Measurements from ENCODE around the gene PIKFYVE.
"Not testable (repeated sequence)": the region's sequence is repeated elsewhere in the genome, so short reads cannot be mapped to it uniquely, and the experiment has no call there.

Gene PIKFYVE

DNA sequence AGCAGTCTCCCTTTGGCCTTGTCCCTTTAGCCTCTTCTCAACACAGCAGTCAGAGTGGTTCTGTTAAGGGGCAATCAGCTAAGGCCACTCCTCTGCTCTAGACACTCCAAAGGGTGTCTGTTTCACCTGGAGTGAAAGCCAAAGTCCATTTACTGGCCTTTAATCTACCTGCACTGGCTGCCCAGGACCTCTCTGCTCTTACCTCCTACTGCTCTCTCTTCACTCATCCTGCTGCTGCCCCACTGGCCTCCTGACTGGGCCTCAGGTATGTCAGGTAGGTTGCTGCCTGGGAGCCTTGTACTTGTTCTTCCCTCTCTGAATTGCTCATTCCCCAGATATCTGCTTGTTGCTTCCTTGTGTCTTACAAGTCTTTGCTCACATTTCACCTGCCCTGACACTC, 68.2 kb downstream of the PIKFYVE start:
- no peak for DNase-seq (ENCODE audit: low read depth, low spot score)
- Histone ChIP-seq H3K4me1 (ENCODE audit: control insufficient read depth, insufficient read depth, low read length) (no peaks in the 10 kb centered on the region), H3K36me3 (ENCODE audit: control insufficient read depth, insufficient read depth, low read length) (peaks cover 6% of the 10 kb centered on the region; the same call in 1 of the 2 replicates), H3K9me3 (ENCODE audit: control insufficient read depth, insufficient read depth, low read length) (no peaks in the 10 kb centered on the region), H3K27ac (ENCODE audit: low read length) (no peak overlapping the region), H3K27me3 (ENCODE audit: control insufficient read depth, insufficient read depth, low read length) (no peaks in the 10 kb centered on the region), H3K4me3 (ENCODE audit: low read length) (no peak overlapping the region)

DNA sequence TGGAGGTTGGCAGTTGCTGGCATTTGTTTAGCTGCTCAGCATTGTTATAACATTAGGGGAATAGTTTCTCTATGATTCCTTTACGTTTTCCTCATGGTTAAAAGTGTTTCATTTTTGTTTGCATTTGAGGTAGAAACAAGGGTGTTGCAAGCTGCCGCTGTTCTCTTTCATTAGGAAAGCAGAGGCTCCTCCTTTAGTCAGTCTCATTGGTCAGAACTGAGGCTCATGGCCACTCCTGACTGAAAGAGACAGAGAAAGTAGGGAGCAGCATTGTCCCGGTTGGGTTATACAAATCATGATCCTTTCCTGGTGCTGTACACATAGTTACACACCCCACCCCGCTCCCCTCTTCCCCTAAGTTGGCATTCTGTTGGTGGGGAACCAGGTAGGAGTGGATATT, 80.7 kb downstream of the PIKFYVE start:
- Histone ChIP-seq H3K4me1 (ENCODE audit: control insufficient read depth, insufficient read depth, low read length) (no peaks in the 10 kb centered on the region), H3K9me3 (ENCODE audit: control insufficient read depth, insufficient read depth, low read length) (no peaks in the 10 kb centered on the region), H3K36me3 (ENCODE audit: control insufficient read depth, insufficient read depth, low read length) (no peaks in the 10 kb centered on the region; the same call in 1 of the 2 replicates), H3K4me3 (ENCODE audit: low read length) (no peak overlapping the region), H3K27ac (ENCODE audit: low read length) (no peak overlapping the region), H3K27me3 (ENCODE audit: control insufficient read depth, insufficient read depth, low read length) (no peaks in the 10 kb centered on the region)
- DNase-seq (ENCODE audit: low read depth, low spot score) = no peak
- WGBS (ENCODE audit: insufficient coverage, insufficient read length) = no CpG with 5 or more reads among the region's 4 CpGs

DNA sequence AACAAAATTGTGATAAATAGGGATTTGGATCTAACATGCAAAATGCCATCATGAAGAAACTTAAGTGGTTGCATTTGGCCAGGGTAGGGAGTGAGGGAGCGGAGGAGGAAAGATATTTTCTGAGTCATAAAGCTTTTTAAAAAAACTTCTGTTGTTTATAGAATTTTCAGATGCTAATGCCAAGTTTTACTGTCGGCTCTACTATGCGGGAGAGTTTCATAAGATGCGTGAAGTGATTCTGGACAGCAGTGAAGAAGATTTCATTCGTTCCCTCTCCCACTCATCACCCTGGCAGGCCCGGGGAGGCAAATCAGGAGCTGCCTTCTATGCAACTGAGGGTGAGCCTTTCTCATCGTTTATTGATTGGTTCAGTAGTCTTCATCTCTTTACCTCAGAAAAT, 84.6 kb downstream of the PIKFYVE start:
- no peak for DNase-seq (ENCODE audit: low read depth, low spot score)
- Histone ChIP-seq H3K9me3 (ENCODE audit: control insufficient read depth, insufficient read depth, low read length) (no peaks in the 10 kb centered on the region), H3K36me3 (ENCODE audit: control insufficient read depth, insufficient read depth, low read length) (peaks cover 5% of the 10 kb centered on the region; the same call in 1 of the 2 replicates), H3K27me3 (ENCODE audit: control insufficient read depth, insufficient read depth, low read length) (no peaks in the 10 kb centered on the region), H3K4me1 (ENCODE audit: control insufficient read depth, insufficient read depth, low read length) (no peaks in the 10 kb centered on the region), H3K27ac (ENCODE audit: low read length) (no peak overlapping the region), H3K4me3 (ENCODE audit: low read length) (no peak overlapping the region)
- no CpG with 5 or more reads among the region's 7 CpGs for WGBS (ENCODE audit: insufficient coverage, insufficient read length)

DNA sequence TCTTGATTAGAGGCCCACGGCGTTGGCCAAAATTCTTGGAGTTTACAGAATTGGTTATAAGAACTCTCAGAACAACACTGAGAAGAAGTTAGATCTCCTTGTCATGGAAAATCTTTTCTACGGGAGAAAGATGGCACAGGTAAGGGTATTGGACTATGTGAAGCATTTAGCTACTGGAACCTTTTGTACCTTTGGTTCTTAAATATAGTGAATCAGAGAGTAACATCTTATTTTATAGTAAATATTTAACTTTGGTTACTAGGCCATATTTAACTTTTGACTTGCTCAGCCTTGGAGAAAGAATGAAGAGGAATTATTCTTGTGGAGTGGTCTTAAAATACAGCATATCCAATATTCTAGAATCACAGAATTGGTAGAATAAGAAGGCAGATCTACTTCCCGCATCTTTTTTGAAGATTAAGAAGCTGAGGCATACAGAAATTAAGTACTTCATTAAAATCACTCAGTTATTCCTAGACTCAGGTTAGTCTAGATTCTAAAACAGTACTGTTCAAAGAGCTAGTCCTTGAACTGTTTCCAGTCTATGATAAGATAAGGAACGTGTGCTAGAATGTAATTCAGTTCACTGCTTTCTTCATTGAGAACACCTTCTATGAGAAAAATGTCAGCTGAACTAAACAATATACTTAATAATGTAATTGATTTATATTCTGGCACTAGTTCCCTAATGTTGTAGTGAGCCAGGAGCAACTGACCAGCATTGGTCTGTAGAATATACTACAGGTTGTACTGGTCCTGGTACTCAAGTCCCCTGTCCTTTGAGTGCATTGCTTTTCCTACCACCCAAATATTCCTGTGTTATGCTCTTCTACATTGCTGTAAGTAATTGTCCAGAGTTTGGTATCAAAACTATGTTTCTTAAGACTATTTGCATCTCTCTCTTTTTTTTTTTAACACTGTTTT, 86.9 kb downstream of the PIKFYVE start:
- WGBS (ENCODE audit: insufficient coverage, insufficient read length) = no CpG with 5 or more reads among the region's 5 CpGs
- no peak for DNase-seq (ENCODE audit: low read depth, low spot score)

DNA sequence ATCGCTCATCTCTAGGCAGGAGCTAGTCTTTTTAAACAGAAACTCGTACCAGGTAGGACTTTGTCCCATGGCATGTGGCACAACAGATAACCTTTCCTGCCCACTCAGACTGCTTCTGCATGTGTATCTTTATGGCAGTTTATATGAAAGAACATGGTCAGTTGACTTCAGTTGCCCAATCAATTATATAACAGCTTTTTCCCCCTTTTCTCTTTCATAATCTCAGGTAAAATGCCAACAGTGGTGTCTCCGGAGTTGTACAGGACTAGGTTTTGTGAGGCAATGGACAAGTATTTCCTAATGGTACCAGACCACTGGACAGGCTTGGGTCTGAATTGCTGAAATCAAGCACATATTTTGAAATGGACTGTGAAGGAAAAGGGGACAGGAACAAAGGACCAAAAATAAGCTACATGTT, 88.9 kb downstream of the PIKFYVE start:
- Histone ChIP-seq H3K36me3 (ENCODE audit: control insufficient read depth, insufficient read depth, low read length) (peaks cover 5% of the 10 kb centered on the region; the same call in 1 of the 2 replicates), H3K9me3 (ENCODE audit: control insufficient read depth, insufficient read depth, low read length) (no peaks in the 10 kb centered on the region), H3K4me1 (ENCODE audit: control insufficient read depth, insufficient read depth, low read length) (no peaks in the 10 kb centered on the region), H3K27ac (ENCODE audit: low read length) (no peak overlapping the region), H3K4me3 (ENCODE audit: low read length) (no peak overlapping the region), H3K27me3 (ENCODE audit: control insufficient read depth, insufficient read depth, low read length) (no peaks in the 10 kb centered on the region)
- no peak for DNase-seq (ENCODE audit: low read depth, low spot score)
- no CpG with 5 or more reads among the region's 3 CpGs for WGBS (ENCODE audit: insufficient coverage, insufficient read length)

More for the DNA sequence above, 86.9 kb downstream of the PIKFYVE start:
- no peaks in the 10 kb centered on the region for H3K27me3 ChIP-seq (ENCODE audit: control insufficient read depth, insufficient read depth, low read length)
- H3K27ac ChIP-seq (ENCODE audit: low read length) = no peak overlapping the region
- no peaks in the 10 kb centered on the region for H3K4me1 ChIP-seq (ENCODE audit: control insufficient read depth, insufficient read depth, low read length)
- no peaks in the 10 kb centered on the region for H3K9me3 ChIP-seq (ENCODE audit: control insufficient read depth, insufficient read depth, low read length)
- H3K36me3 ChIP-seq (ENCODE audit: control insufficient read depth, insufficient read depth, low read length) = peaks cover 5% of the 10 kb centered on the region; the same call in 1 of the 2 replicates
- H3K4me3 ChIP-seq (ENCODE audit: low read length) = no peak overlapping the region

DNA sequence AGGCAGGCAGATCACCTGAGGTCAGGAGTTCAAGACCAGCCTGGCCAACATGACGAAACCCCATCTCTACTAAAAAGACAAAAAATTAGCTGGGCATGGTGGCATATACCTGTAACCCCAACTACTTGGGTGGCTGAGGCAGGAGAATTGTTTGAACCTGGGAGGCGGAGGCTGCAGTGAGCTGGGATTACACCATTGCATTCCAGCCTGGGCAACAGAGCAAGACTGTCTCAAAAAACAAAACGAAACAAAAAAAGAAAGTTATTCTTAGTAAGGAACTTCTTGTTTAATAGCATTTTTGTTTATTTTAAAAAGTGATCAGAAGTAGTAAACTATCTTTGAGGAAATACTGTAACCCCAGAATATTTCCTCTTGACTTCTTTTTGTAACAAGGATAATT, 90.4 kb downstream of the PIKFYVE start:
- no CpG with 5 or more reads among the region's 3 CpGs for WGBS (ENCODE audit: insufficient coverage, insufficient read length)
- not testable (repeated sequence) for H3K36me3 ChIP-seq (ENCODE audit: control insufficient read depth, insufficient read depth, low read length); H3K27ac ChIP-seq (ENCODE audit: low read length); H3K27me3 ChIP-seq (ENCODE audit: control insufficient read depth, insufficient read depth, low read length); H3K4me3 ChIP-seq (ENCODE audit: low read length); H3K9me3 ChIP-seq (ENCODE audit: control insufficient read depth, insufficient read depth, low read length); H3K4me1 ChIP-seq (ENCODE audit: control insufficient read depth, insufficient read depth, low read length); DNase-seq (ENCODE audit: low read depth, low spot score)

DNA sequence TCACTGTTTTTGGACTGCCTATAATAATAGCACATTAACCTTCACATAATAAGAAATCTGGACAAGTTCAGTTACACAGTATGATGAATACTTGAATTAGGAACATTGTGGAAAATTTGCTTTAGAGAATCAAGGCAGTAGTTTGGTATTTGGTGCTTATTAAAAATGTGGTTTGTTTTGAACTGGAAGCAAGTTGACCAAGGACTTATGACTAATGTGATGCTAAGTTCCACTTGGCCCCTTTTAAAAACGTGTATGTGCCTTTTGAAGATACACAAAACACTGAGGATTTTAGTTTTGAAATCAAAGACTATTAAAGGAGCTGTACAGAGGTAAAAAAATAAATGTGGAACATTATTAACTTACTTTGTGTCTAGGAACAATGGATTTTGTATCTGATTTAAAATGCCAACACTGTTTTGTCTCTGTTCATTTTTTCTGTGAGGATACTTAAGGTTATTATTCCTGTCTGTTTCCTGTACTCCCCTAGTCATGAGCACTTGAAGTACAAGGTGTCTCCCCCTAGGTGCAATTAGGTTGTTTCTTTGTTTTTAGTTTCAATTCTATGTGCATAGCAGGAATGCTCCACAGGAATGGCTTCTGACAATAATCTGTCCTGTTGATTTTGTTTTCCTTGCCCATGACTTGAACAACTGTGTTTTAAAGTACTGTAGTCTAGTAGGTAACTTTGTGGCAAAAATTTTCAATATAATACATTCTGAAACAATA, 91.0 kb downstream of the PIKFYVE start:
- Histone ChIP-seq H3K36me3 (ENCODE audit: control insufficient read depth, insufficient read depth, low read length) (peaks cover 5% of the 10 kb centered on the region; the same call in 1 of the 2 replicates), H3K27ac (ENCODE audit: low read length) (no peak overlapping the region), H3K4me1 (ENCODE audit: control insufficient read depth, insufficient read depth, low read length) (no peaks in the 10 kb centered on the region), H3K27me3 (ENCODE audit: control insufficient read depth, insufficient read depth, low read length) (no peaks in the 10 kb centered on the region), H3K9me3 (ENCODE audit: control insufficient read depth, insufficient read depth, low read length) (no peaks in the 10 kb centered on the region), H3K4me3 (ENCODE audit: low read length) (no peak overlapping the region)
- DNase-seq (ENCODE audit: low read depth, low spot score) = no peak
- WGBS (ENCODE audit: insufficient coverage, insufficient read length) = no CpG with 5 or more reads among the region's 1 CpG

DNA sequence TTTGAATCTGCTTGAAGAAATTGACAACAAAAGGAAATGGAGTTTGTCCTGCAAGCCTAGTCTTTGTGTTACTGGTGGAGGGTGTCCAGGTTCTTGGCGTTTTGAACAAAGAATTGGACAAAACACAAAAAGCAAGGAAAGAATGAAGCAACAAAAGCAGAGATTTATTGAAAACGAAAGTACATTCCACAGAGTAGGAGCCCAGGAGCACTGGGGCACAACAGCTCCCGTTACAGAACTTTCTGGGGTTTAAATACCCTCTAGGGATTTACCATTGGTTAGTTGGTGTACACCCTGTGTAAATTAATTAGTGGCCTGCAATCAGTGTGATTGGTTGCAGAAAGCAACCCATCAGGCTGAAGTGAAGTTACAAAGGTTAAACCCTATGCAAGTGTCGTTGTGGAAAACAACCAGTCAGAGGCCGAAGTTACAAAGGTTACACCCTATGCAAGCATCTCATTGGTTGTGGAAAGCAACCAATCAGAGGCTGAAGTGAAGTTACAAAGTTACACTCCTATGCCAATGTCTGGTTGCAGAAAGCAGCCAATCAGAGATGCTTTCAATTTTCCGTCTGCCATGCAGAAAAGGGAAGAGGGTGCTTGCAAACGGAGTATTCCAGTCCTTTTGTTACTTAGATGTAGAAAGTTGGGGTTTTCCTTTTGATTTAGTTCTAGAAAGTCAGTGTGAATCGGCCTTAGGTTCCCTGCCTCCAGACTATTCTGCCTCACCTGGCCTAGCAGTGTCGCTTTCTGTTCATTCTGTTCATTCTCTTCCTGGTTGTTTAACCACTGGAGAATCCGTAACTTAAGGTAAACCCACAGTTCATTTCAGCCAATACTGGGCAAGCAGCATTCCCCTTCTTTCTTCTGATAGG, 92.9 kb downstream of the PIKFYVE start:
- no peaks in the 10 kb centered on the region for H3K9me3 ChIP-seq (ENCODE audit: control insufficient read depth, insufficient read depth, low read length)
- H3K4me3 ChIP-seq (ENCODE audit: low read length) = no peak overlapping the region
- DNase-seq (ENCODE audit: low read depth, low spot score) = no peak
- no CpG with 5 or more reads among the region's 10 CpGs for WGBS (ENCODE audit: insufficient coverage, insufficient read length)
- H3K36me3 ChIP-seq (ENCODE audit: control insufficient read depth, insufficient read depth, low read length) = peaks cover 2% of the 10 kb centered on the region; the same call in 1 of the 2 replicates
- H3K27me3 ChIP-seq (ENCODE audit: control insufficient read depth, insufficient read depth, low read length) = no peaks in the 10 kb centered on the region
- H3K4me1 ChIP-seq (ENCODE audit: control insufficient read depth, insufficient read depth, low read length) = no peaks in the 10 kb centered on the region
- H3K27ac ChIP-seq (ENCODE audit: low read length) = no peak overlapping the region

DNA sequence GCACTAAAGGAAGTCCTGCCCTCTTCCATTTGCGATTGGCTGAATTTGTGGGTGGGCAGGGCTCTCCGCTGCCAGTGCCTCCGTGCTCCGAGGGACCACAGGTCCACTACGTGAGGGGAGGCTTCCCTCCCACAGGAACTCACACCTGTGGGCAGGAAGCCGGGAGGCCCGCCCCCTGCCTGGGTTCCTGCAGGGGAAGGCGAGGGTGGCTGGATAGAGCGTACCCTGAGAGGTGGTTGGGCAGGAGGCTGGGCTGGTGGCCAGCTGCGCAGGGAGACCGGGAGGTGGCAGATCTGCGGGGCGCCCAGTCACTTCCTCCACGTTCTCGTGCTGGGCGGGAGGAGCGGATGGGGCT, 93.6 kb downstream of the PIKFYVE start:
- DNase-seq (ENCODE audit: low read depth, low spot score) = no peak
- H3K27me3 ChIP-seq (ENCODE audit: control insufficient read depth, insufficient read depth, low read length) = no peaks in the 10 kb centered on the region
- H3K9me3 ChIP-seq (ENCODE audit: control insufficient read depth, insufficient read depth, low read length) = no peaks in the 10 kb centered on the region
- H3K4me3 ChIP-seq (ENCODE audit: low read length) = no peak overlapping the region
- H3K36me3 ChIP-seq (ENCODE audit: control insufficient read depth, insufficient read depth, low read length) = peaks cover 2% of the 10 kb centered on the region; the same call in 1 of the 2 replicates
- H3K27ac ChIP-seq (ENCODE audit: low read length) = no peak overlapping the region
- no peaks in the 10 kb centered on the region for H3K4me1 ChIP-seq (ENCODE audit: control insufficient read depth, insufficient read depth, low read length)
- WGBS (ENCODE audit: insufficient coverage, insufficient read length) = no CpG with 5 or more reads among the region's 17 CpGs
